Measurements from ENCODE around the gene PRLH.
"Not testable (repeated sequence)": the region's sequence is repeated elsewhere in the genome, so short reads cannot be mapped to it uniquely, and the experiment has no call there.

The PRLH gene

GRCh38 chr2:237597196-237598145 lies 31.1 kb downstream of the PRLH start:
- DNase-seq, result no peak

GRCh38 chr2:237598468-237599208 lies 32.3 kb downstream of the PRLH start:
- DNase-seq, result no peak

- DNase-seq, result no peak
Observed at GRCh38 chr2:237599465-237600110, 33.2 kb downstream of the PRLH start.

- no peak for DNase-seq
Observed at GRCh38 chr2:237600205-237600846, 34.0 kb downstream of the PRLH start.

- DNase-seq, result no peak
Observed at GRCh38 chr2:237601453-237602116, 35.2 kb downstream of the PRLH start.

GRCh38 chr2:237602409-237602808 lies 36.0 kb downstream of the PRLH start:
- DNase-seq, result no peak

GRCh38 chr2:237603049-237603717 lies 36.8 kb downstream of the PRLH start:
- no peak for DNase-seq

- peak in 9 of 56 donors; percentile 14 to 35 (median 22) for DNase-seq
Observed at GRCh38 chr2:237603718-237604362, 37.5 kb downstream of the PRLH start.

GRCh38 chr2:237604391-237604790 lies 38.0 kb downstream of the PRLH start:
- DNase-seq, result no peak

GRCh38 chr2:237604960-237605359 lies 38.6 kb downstream of the PRLH start:
- DNase-seq, result no peak

GRCh38 chr2:237606522-237606921 lies 40.1 kb downstream of the PRLH start:
- DNase-seq, result not testable (repeated sequence)

GRCh38 chr2:237612527-237613357 lies 46.4 kb downstream of the PRLH start:
- no peak for DNase-seq

- DNase-seq, result no peak
Observed at GRCh38 chr2:237613679-237614078, 47.3 kb downstream of the PRLH start.

GRCh38 chr2:237614151-237614720 lies 47.9 kb downstream of the PRLH start:
- DNase-seq, result peak in 1 of 56 donors; percentile 11

GRCh38 chr2:237615631-237616249 lies 49.4 kb downstream of the PRLH start:
- DNase-seq, result no peak

- DNase-seq, result no peak
Observed at GRCh38 chr2:237616373-237616733, 50.0 kb downstream of the PRLH start.
